H1 (cell line): ENCODE measurements around the gene PPP2R5B.

Source experiments
- CBX5 ChIP-seq: fragments of 300-800, 300-1000 bp; sonication (generic); IDR thresholded peaks from 2 replicates; pipeline ENCODE4 v1.7.1; 2016; ENCODE audit warnings: antibody characterized with exemption, low read length, low read depth
- EP300 ChIP-seq, 2 experiments: IDR thresholded peaks; 1 replicate in 1 of 2; 2 replicates in 1 of 2; pipeline ENCODE4 v1.6.1; 2011 to 2012; ENCODE audit warnings: low read depth in 2 of 2, low read length in 2 of 2, mild to moderate bottlenecking in 2 of 2, borderline replicate concordance in 1 of 2, inconsistent platforms in 1 of 2, moderate library complexity in 1 of 2
- HDAC2 ChIP-seq, 2 experiments: fragments of 300-600 bp in 1 of 2; sonication (generic) in 1 of 2; IDR thresholded peaks; 2 replicates each; pipeline ENCODE4 v1.6.1; 2011 to 2012; ENCODE audit warnings: low read depth in 2 of 2, low read length in 2 of 2, mild to moderate bottlenecking in 2 of 2, moderate library complexity in 2 of 2, borderline replicate concordance in 1 of 2, inconsistent platforms in 1 of 2
- JUN ChIP-seq: IDR thresholded peaks from 2 replicates; pipeline ENCODE4 v1.6.1; 2011; ENCODE audit warnings: low read depth, mild to moderate bottlenecking, improper control_type of control experiment, low read length
- MAFK ChIP-seq: IDR thresholded peaks from 2 replicates; pipeline ENCODE4 v1.6.1; 2012; ENCODE audit warnings: low read depth, mild to moderate bottlenecking, improper control_type of control experiment, low read length
- POLR2A ChIP-seq, 2 experiments: IDR thresholded peaks; 1 replicate in 1 of 2; 2 replicates in 1 of 2; pipeline ENCODE4 v1.6.1; 2011; ENCODE audit warnings: low read depth in 2 of 2, low read length in 2 of 2, mild to moderate bottlenecking in 2 of 2; ENCODE audit errors: control extremely low read depth in 1 of 2
- SIN3A ChIP-seq, 2 experiments: IDR thresholded peaks in 1 of 2; conservative IDR thresholded peaks in 1 of 2; 2 replicates each; pipeline ENCODE4 v1.6.1; 2011 to 2012; ENCODE audit warnings: low read length in 2 of 2, improper control_type of control experiment in 1 of 2, low read depth in 1 of 2, mild to moderate bottlenecking in 1 of 2
- TF ChIP-seq, protein P1 (sequence below), 3 experiments: IDR thresholded peaks; 1 replicate in 2 of 3; 2 replicates in 1 of 3; pipeline versions ENCODE4 v1.5.1 to v1.6.1; 2011; ENCODE audit warnings: low read length in 3 of 3, mild to moderate bottlenecking in 3 of 3, inconsistent platforms in 2 of 3, low read depth in 1 of 3, moderate library complexity in 1 of 3; ENCODE audit not compliant: insufficient read depth in 1 of 3; ENCODE audit errors: control extremely low read depth in 1 of 3
- TF ChIP-seq, protein P2 (sequence below): fragments of 300-600 bp; sonication (generic); IDR thresholded peaks from 2 replicates; pipeline ENCODE4 v1.7.1; 2012; ENCODE audit warnings: low read length, moderate library complexity, mild to moderate bottlenecking, inconsistent platforms; ENCODE audit not compliant: insufficient replicate concordance
- TF ChIP-seq, protein P3 (sequence below): IDR thresholded peaks from 2 replicates; pipeline ENCODE4 v1.6.1; 2011; ENCODE audit warnings: low read length, improper control_type of control experiment

DNA sequence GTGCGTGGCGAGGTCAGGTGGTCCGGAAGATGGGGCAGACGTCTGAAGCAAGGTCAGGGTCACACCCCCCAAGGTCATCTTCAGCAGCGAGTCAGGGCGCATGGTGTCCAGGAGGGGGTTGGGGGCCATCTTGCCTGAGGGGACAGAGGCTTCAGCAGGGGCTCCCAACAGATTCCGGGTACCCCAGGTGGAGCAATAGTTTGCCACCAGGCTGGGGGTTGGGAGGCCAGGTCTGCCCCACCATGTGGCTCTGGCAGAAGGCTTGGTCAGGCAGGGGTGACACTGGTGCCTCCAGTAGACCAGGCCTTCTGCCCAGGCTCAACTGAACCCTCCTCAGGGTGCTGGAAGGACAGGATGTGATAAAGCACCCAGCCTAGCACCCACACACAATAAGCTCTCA is 13.3 kb upstream of the PPP2R5B start:
- TF ChIP-seq, protein P1, sequence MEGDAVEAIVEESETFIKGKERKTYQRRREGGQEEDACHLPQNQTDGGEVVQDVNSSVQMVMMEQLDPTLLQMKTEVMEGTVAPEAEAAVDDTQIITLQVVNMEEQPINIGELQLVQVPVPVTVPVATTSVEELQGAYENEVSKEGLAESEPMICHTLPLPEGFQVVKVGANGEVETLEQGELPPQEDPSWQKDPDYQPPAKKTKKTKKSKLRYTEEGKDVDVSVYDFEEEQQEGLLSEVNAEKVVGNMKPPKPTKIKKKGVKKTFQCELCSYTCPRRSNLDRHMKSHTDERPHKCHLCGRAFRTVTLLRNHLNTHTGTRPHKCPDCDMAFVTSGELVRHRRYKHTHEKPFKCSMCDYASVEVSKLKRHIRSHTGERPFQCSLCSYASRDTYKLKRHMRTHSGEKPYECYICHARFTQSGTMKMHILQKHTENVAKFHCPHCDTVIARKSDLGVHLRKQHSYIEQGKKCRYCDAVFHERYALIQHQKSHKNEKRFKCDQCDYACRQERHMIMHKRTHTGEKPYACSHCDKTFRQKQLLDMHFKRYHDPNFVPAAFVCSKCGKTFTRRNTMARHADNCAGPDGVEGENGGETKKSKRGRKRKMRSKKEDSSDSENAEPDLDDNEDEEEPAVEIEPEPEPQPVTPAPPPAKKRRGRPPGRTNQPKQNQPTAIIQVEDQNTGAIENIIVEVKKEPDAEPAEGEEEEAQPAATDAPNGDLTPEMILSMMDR (IDR thresholded peaks at IDR 0.05; ENCODE audit: control extremely low read depth in 1 of 3, insufficient read depth in 1 of 3, low read depth in 1 of 3, low read length in 3 of 3) = no peak
- TF ChIP-seq SIN3A (conservative IDR thresholded peaks at IDR 0.05 in 1 of 2, IDR thresholded peaks at IDR 0.05 in 1 of 2; ENCODE audit: low read depth in 1 of 2, low read length in 2 of 2) = no peak
- TF ChIP-seq, protein P2, sequence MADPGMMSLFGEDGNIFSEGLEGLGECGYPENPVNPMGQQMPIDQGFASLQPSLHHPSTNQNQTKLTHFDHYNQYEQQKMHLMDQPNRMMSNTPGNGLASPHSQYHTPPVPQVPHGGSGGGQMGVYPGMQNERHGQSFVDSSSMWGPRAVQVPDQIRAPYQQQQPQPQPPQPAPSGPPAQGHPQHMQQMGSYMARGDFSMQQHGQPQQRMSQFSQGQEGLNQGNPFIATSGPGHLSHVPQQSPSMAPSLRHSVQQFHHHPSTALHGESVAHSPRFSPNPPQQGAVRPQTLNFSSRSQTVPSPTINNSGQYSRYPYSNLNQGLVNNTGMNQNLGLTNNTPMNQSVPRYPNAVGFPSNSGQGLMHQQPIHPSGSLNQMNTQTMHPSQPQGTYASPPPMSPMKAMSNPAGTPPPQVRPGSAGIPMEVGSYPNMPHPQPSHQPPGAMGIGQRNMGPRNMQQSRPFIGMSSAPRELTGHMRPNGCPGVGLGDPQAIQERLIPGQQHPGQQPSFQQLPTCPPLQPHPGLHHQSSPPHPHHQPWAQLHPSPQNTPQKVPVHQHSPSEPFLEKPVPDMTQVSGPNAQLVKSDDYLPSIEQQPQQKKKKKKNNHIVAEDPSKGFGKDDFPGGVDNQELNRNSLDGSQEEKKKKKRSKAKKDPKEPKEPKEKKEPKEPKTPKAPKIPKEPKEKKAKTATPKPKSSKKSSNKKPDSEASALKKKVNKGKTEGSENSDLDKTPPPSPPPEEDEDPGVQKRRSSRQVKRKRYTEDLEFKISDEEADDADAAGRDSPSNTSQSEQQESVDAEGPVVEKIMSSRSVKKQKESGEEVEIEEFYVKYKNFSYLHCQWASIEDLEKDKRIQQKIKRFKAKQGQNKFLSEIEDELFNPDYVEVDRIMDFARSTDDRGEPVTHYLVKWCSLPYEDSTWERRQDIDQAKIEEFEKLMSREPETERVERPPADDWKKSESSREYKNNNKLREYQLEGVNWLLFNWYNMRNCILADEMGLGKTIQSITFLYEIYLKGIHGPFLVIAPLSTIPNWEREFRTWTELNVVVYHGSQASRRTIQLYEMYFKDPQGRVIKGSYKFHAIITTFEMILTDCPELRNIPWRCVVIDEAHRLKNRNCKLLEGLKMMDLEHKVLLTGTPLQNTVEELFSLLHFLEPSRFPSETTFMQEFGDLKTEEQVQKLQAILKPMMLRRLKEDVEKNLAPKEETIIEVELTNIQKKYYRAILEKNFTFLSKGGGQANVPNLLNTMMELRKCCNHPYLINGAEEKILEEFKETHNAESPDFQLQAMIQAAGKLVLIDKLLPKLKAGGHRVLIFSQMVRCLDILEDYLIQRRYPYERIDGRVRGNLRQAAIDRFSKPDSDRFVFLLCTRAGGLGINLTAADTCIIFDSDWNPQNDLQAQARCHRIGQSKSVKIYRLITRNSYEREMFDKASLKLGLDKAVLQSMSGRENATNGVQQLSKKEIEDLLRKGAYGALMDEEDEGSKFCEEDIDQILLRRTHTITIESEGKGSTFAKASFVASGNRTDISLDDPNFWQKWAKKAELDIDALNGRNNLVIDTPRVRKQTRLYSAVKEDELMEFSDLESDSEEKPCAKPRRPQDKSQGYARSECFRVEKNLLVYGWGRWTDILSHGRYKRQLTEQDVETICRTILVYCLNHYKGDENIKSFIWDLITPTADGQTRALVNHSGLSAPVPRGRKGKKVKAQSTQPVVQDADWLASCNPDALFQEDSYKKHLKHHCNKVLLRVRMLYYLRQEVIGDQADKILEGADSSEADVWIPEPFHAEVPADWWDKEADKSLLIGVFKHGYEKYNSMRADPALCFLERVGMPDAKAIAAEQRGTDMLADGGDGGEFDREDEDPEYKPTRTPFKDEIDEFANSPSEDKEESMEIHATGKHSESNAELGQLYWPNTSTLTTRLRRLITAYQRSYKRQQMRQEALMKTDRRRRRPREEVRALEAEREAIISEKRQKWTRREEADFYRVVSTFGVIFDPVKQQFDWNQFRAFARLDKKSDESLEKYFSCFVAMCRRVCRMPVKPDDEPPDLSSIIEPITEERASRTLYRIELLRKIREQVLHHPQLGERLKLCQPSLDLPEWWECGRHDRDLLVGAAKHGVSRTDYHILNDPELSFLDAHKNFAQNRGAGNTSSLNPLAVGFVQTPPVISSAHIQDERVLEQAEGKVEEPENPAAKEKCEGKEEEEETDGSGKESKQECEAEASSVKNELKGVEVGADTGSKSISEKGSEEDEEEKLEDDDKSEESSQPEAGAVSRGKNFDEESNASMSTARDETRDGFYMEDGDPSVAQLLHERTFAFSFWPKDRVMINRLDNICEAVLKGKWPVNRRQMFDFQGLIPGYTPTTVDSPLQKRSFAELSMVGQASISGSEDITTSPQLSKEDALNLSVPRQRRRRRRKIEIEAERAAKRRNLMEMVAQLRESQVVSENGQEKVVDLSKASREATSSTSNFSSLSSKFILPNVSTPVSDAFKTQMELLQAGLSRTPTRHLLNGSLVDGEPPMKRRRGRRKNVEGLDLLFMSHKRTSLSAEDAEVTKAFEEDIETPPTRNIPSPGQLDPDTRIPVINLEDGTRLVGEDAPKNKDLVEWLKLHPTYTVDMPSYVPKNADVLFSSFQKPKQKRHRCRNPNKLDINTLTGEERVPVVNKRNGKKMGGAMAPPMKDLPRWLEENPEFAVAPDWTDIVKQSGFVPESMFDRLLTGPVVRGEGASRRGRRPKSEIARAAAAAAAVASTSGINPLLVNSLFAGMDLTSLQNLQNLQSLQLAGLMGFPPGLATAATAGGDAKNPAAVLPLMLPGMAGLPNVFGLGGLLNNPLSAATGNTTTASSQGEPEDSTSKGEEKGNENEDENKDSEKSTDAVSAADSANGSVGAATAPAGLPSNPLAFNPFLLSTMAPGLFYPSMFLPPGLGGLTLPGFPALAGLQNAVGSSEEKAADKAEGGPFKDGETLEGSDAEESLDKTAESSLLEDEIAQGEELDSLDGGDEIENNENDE = no peak
- no peak for TF ChIP-seq POLR2A (IDR thresholded peaks at IDR 0.05; ENCODE audit: control extremely low read depth in 1 of 2, low read depth in 2 of 2, low read length in 2 of 2)
- TF ChIP-seq HDAC2 (IDR thresholded peaks at IDR 0.05; ENCODE audit: borderline replicate concordance in 1 of 2, low read depth in 2 of 2, low read length in 2 of 2) = no peak
- TF ChIP-seq CBX5 = no peak
- TF ChIP-seq EP300 (IDR thresholded peaks at IDR 0.05; ENCODE audit: borderline replicate concordance in 1 of 2, low read depth in 2 of 2, low read length in 2 of 2) = no peak
- TF ChIP-seq MAFK = no peak
- TF ChIP-seq, protein P3, sequence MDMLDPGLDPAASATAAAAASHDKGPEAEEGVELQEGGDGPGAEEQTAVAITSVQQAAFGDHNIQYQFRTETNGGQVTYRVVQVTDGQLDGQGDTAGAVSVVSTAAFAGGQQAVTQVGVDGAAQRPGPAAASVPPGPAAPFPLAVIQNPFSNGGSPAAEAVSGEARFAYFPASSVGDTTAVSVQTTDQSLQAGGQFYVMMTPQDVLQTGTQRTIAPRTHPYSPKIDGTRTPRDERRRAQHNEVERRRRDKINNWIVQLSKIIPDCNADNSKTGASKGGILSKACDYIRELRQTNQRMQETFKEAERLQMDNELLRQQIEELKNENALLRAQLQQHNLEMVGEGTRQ = no peak
- TF ChIP-seq JUN = no peak
